K562 (cell line): Measurements from ENCODE around the gene TEX54. TPM values are rescaled to one million over a fixed set of nuclear protein-coding genes. Genes with fewer than 3 reads are reported as not detected.

Experiments used
- ARNT ChIP-seq, 2 experiments: fragments of 450-650 bp; IDR thresholded peaks; 2 replicates each; pipeline ENCODE4 v1.6.1; 2016; ENCODE audit warnings: mild to moderate bottlenecking in 1 of 2
- BMI1 ChIP-seq: fragments of 150-350 bp; IDR thresholded peaks from 2 replicates; pipeline ENCODE4 v1.6.1; 2014; ENCODE audit warnings: low read length
- ERF ChIP-seq: fragments of 450-650 bp; formaldehyde crosslinking; IDR thresholded peaks from 2 replicates; pipeline ENCODE4 v1.4.0; 2020; ENCODE audit warnings: mild to moderate bottlenecking, mixed read lengths
- EWSR1 ChIP-seq: fragments of 450-650 bp; IDR thresholded peaks from 2 replicates; pipeline ENCODE4 v1.6.1; 2018; ENCODE audit warnings: borderline replicate concordance, mild to moderate bottlenecking, low read depth, moderate library complexity; ENCODE audit not compliant: partially characterized antibody
- HDAC2 ChIP-seq: fragments of 450-650 bp; IDR thresholded peaks from 2 replicates; pipeline ENCODE4 v1.6.1; 2016; ENCODE audit warnings: mild to moderate bottlenecking
- KAT2B ChIP-seq: IDR thresholded peaks from one replicate; pipeline ENCODE4 v1.6.1; 2012; ENCODE audit warnings: low read depth, mild to moderate bottlenecking, control low read depth, inconsistent platforms, low read length, moderate library complexity
- PYGO2 ChIP-seq: fragments of 450-650 bp; IDR thresholded peaks from 2 replicates; pipeline ENCODE4 v1.6.1; 2016; ENCODE audit warnings: mild to moderate bottlenecking, missing genetic modification characterization, moderate library complexity, missing compliant biosample characterization
- RBM17 ChIP-seq: fragments of 200-400 bp; formaldehyde crosslinking; IDR thresholded peaks from 2 replicates; pipeline ENCODE4 v1.6.1; 2017; ENCODE audit warnings: low read depth, mild to moderate bottlenecking, low read length, borderline replicate concordance
- YY1 ChIP-seq, 3 experiments: IDR thresholded peaks; 2 replicates each; pipeline ENCODE4 v1.6.1; 2011; ENCODE audit warnings: low read length in 2 of 3, mild to moderate bottlenecking in 2 of 3, moderate library complexity in 2 of 3, borderline replicate concordance in 1 of 3, control low read depth in 1 of 3, low read depth in 1 of 3; ENCODE audit not compliant: insufficient read depth in 3 of 3, insufficient replicate concordance in 2 of 3, control insufficient read depth in 1 of 3, insufficient read length in 1 of 3; ENCODE audit errors: extremely low read depth in 1 of 3
- ZKSCAN3 ChIP-seq: fragments of 250-450 bp; sonication (Bioruptor Pico); IDR thresholded peaks from 2 replicates; pipeline ENCODE4 v1.4.0; 2020
- ZNF121 ChIP-seq: sonication (generic); formaldehyde crosslinking; conservative IDR thresholded peaks from 2 replicates; pipeline ENCODE4 v1.8.0; 2022; ENCODE audit warnings: missing genetic modification reagents
- ZNF143 ChIP-seq: sonication (generic); formaldehyde crosslinking; IDR thresholded peaks from 2 replicates; pipeline ENCODE4 v1.9.0; 2022; ENCODE audit warnings: mild to moderate bottlenecking, missing genetic modification reagents
- ZNF707 ChIP-seq: fragments of 250-450 bp; sonication (Bioruptor Pico); conservative IDR thresholded peaks from 2 replicates; pipeline ENCODE4 v1.8.0; 2022; ENCODE audit warnings: inconsistent platforms, mild to moderate bottlenecking, moderate library complexity
- polyA plus RNA-seq, 8 experiments: library from polyadenylated mRNA; depleted of rRNA in 4 of 8; stranded (reverse) in 5 of 8; unstranded in 3 of 8; fragments of >200 nt; fragmentation: Nextera tagmentation in 2 of 8; fragmentation: Illumina TruSeq in 1 of 8; extraction: Ambion mirVana in 2 of 8; extraction: Trizol in 1 of 8; gene quantifications; 2 replicates each; pipeline versions ENCODE4 v1.2.1 to v1.2.3, GENCODE V29; 2011 to 2014; ENCODE audit warnings: inconsistent platforms in 1 of 8, missing spikeins in 1 of 8
- total RNA-seq, 7 experiments: library from RNA; depleted of rRNA in 6 of 7; stranded (reverse); fragments of >200 nt in 6 of 7; fragmentation: Illumina TruSeq in 2 of 7; extraction: Trizol in 2 of 7; gene quantifications; 2 replicates each; pipeline versions ENCODE4 v1.2.1 to v1.2.3, GENCODE V29; 2011 to 2021; ENCODE audit warnings: low replicate concordance in 1 of 7
- TF ChIP-seq, protein P1 (sequence below): fragments of 250-450 bp; sonication (Bioruptor Pico); IDR thresholded peaks from 2 replicates; pipeline ENCODE4 v1.8.0; 2022; ENCODE audit warnings: moderate library complexity, mild to moderate bottlenecking, inconsistent platforms
- TF ChIP-seq, protein P2 (sequence below): fragments of 250-450 bp; sonication (Bioruptor Pico); IDR thresholded peaks from 2 replicates; pipeline ENCODE4 v1.5.0; 2021; ENCODE audit warnings: mild to moderate bottlenecking, borderline replicate concordance
- TF ChIP-seq, protein P3 (sequence below): fragments of 450-650 bp; formaldehyde crosslinking; IDR thresholded peaks from 2 replicates; pipeline ENCODE4 v1.4.0; 2022; ENCODE audit warnings: missing genetic modification characterization
- TF ChIP-seq, protein P4 (sequence below): fragments of 450-650 bp; formaldehyde crosslinking; IDR thresholded peaks from 2 replicates; pipeline ENCODE4 v1.4.0; 2020; ENCODE audit warnings: mild to moderate bottlenecking, moderate library complexity

The TEX54 gene
- total and polyA plus RNA-seq, 9 of the 15 experiments (the other 6 are each of a cell fraction or from before 2014, with no cell fraction given) = not detected

DNA sequence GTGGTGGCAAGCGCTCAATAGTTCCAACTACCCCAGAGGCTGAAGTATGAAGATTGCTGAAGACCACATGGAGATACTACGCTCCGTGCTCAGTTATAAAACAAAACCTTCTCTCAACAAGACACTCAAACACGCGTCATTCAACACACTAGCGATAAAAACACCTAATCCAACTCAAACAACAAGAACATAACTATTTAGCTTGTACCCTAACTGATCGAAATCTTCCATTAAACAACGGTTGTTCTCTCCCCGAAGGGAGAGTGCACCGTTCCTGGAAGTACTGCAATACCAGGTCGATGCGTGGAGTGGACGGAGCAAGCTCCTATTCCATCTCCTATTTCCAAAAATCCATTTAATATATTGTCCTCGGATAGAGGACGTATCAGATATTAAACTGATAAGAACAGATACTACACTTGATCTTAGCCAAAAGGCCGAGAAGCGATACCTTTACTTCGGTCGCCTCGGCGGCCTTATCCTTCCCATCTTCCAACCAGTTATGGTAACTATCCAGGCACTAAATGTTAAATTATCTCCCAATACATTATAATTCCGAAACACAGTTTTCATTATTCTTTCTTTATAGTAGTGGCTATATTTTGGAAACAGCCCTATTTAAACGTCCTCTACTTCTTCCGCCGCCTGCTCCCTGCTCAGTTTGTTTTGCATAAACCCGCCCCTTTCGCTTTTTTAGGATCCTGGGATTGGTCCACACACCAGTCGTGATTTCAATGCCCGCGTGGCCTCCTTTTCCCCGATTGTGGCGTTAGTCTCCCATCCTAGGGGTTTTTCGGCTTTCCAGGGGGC lies 8.9 kb upstream of the TEX54 start (continued):
- TF ChIP-seq, protein P1, sequence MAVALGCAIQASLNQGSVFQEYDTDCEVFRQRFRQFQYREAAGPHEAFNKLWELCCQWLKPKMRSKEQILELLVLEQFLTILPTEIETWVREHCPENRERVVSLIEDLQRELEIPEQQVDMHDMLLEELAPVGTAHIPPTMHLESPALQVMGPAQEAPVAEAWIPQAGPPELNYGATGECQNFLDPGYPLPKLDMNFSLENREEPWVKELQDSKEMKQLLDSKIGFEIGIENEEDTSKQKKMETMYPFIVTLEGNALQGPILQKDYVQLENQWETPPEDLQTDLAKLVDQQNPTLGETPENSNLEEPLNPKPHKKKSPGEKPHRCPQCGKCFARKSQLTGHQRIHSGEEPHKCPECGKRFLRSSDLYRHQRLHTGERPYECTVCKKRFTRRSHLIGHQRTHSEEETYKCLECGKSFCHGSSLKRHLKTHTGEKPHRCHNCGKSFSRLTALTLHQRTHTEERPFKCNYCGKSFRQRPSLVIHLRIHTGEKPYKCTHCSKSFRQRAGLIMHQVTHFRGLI (CRISPR knock-in tag) = peak; percentile 84
- TF ChIP-seq RBM17 (no peak), KAT2B (no peak), ZKSCAN3 (peak; percentile 40), ZNF143 (CRISPR knock-in tag) (peak; percentile 37; the same call in 1 of the 2 replicates), ERF (peak; percentile 100), ZNF707 (CRISPR knock-in tag) (no peak; the same call in 1 of the 2 replicates), YY1 (IDR thresholded peaks at IDR 0.05; ENCODE audit: borderline replicate concordance in 1 of 3, control insufficient read depth in 1 of 3, extremely low read depth in 1 of 3, insufficient read depth in 3 of 3, insufficient read length in 1 of 3, insufficient replicate concordance in 2 of 3, low read depth in 1 of 3, low read length in 2 of 3) (peak in 2 of 3 experiments; percentile 56 to 78), ZNF121 (CRISPR knock-in tag) (no peak; the same call in 1 of the 2 replicates), BMI1 (no peak), ARNT (IDR thresholded peaks at IDR 0.05) (peak; percentile 97 to 99), EWSR1 (peak; percentile 100), PYGO2 (tag) (peak; percentile 95), HDAC2 (no peak; the same call in 1 of the 2 replicates)
- TF ChIP-seq, protein P2, sequence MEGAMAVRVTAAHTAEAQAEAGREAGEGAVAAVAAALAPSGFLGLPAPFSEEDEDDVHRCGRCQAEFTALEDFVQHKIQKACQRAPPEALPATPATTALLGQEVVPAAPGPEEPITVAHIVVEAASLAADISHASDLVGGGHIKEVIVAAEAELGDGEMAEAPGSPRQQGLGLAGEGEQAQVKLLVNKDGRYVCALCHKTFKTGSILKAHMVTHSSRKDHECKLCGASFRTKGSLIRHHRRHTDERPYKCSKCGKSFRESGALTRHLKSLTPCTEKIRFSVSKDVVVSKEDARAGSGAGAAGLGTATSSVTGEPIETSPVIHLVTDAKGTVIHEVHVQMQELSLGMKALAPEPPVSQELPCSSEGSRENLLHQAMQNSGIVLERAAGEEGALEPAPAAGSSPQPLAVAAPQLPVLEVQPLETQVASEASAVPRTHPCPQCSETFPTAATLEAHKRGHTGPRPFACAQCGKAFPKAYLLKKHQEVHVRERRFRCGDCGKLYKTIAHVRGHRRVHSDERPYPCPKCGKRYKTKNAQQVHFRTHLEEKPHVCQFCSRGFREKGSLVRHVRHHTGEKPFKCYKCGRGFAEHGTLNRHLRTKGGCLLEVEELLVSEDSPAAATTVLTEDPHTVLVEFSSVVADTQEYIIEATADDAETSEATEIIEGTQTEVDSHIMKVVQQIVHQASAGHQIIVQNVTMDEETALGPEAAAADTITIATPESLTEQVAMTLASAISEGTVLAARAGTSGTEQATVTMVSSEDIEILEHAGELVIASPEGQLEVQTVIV (CRISPR knock-in tag) = peak; percentile 94
- TF ChIP-seq, protein P3, sequence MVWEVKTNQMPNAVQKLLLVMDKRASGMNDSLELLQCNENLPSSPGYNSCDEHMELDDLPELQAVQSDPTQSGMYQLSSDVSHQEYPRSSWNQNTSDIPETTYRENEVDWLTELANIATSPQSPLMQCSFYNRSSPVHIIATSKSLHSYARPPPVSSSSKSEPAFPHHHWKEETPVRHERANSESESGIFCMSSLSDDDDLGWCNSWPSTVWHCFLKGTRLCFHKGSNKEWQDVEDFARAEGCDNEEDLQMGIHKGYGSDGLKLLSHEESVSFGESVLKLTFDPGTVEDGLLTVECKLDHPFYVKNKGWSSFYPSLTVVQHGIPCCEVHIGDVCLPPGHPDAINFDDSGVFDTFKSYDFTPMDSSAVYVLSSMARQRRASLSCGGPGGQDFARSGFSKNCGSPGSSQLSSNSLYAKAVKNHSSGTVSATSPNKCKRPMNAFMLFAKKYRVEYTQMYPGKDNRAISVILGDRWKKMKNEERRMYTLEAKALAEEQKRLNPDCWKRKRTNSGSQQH (CRISPR knock-in tag) = peak; percentile 100
- TF ChIP-seq, protein P4, sequence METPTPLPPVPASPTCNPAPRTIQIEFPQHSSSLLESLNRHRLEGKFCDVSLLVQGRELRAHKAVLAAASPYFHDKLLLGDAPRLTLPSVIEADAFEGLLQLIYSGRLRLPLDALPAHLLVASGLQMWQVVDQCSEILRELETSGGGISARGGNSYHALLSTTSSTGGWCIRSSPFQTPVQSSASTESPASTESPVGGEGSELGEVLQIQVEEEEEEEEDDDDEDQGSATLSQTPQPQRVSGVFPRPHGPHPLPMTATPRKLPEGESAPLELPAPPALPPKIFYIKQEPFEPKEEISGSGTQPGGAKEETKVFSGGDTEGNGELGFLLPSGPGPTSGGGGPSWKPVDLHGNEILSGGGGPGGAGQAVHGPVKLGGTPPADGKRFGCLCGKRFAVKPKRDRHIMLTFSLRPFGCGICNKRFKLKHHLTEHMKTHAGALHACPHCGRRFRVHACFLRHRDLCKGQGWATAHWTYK (CRISPR knock-in tag) = peak; percentile 100
